ENCODE results near the gene SHC1.

SHC1 gene

DNA sequence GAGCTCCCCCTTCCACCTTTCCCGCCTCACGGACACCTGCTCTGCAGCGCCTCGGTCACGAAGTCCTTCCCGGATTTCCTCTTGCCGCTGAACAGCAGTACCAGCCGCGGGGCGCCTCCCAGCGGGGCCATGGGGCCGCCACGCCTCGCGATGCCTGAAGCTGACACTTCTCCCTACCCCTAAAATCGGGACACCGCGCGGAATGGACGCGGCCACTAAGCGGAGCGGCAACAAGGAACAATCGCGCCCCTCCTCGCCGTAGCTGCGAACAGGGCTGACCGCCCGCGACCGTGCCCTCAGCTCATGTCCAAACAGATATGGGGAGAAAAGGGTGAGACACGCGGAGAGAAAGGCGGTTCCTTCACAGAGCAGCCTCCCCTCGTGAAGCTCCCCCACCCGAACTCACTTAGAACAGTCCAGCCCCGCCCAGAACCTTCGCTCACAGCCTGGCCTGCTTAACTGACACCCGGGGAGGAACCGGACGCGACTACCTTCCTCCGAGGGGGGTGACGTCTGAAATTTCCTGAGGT is 33.9 kb downstream of the SHC1 start, which contains the start of gene PMVK:
Gene PMVK (minus strand): TSS at position 165 of the 530 bp plus-strand sequence. CDS start 34 bp downstream, at position 131.
- FAIRE-seq (peak; percentile 91), DNase-seq (ENCODE audit: insufficient read length) (peak; percentile 89)
- TF ChIP-seq TAF1 (IDR thresholded peaks at IDR 0.05; ENCODE audit: borderline replicate concordance, low read depth, low read length) = peak; percentile 52; the same call in 1 of the 2 replicates
- peak; percentile 91 for TF ChIP-seq POLR2A (IDR thresholded peaks at IDR 0.05; ENCODE audit: low read depth, low read length)
- TF ChIP-seq POLR2AphosphoS5 (IDR thresholded peaks at IDR 0.05; ENCODE audit: low read depth, low read length) = peak; percentile 79

DNA sequence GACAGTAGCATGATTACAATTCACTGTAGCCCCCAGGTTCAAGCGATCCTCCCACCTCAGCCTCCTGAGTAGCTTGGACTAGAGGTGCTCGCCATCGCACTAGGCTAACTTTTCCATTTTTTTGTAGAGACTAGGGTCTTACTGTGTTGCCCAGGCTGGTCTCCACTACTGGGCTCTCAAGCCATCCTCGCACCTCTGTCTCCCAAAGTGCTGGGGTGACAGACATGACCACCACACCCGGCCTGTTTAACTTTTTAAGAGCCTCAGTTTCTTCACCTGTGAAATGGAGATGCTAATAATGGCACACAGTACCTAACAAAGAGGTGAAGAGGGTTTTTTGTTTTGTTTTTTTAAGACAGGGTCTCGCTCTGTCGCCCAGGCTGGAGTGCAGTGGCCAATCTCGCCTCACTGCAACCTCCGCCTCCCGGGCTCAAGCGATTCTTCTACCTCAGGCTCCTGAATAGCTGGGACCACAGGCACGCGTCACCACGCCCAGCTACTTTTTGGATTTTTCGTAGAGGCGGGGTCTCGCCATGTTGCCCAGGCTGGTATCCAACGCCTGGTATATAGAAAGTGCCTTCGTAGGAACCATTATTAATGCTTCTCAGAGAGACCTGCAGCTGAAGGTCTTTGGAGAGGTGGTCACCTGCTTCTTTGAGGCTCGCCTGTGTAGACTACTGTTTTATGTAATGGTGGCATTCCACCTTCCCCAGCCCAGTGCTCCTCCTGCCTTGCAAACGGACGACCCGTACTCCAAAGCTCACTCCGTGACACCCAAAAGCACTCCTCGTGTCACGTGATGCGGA is 34.6 kb downstream of the SHC1 start:
- FAIRE-seq (no peak), DNase-seq (ENCODE audit: insufficient read length) (no peak)
- no peak for TF ChIP-seq TAF1 (IDR thresholded peaks at IDR 0.05; ENCODE audit: borderline replicate concordance, low read depth, low read length)

DNA sequence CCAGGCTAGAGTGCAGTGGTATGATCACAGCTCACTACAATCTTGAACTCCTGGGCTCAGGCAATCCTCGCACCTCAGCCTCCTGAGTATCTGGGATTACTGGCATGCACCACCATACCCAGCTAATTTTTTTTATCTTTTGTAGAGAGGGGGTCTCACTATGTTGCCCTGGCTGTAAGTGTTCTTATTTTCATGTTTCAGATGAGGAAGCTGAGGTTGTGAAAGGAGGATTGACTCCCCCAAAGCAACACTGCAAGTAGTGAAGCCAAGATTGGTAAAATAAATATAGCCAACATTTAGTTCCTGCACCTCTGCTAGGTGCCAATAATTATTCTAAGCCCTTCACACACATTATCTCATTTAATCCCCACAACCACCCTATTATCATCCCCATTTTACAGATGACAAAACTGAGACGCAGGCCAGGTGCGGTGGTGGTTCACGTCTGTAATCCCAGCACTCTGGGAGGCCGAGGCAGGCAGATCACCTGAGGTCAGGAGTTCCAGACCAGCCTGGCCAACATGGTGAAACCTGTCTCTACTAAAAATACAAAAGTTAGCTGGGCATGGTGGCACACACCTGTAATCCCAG is 36.1 kb downstream of the SHC1 start:
- no peak for TF ChIP-seq POLR2AphosphoS5 (IDR thresholded peaks at IDR 0.05; ENCODE audit: low read depth, low read length)
- no peak for TF ChIP-seq TAF1 (IDR thresholded peaks at IDR 0.05; ENCODE audit: borderline replicate concordance, low read depth, low read length)
- TF ChIP-seq POLR2A (IDR thresholded peaks at IDR 0.05; ENCODE audit: low read depth, low read length) = no peak
- DNase-seq (ENCODE audit: insufficient read length) = no peak
- FAIRE-seq = no peak

- TF ChIP-seq POLR2A (IDR thresholded peaks at IDR 0.05; ENCODE audit: low read depth, low read length) (no peak), TAF1 (IDR thresholded peaks at IDR 0.05; ENCODE audit: borderline replicate concordance, low read depth, low read length) (no peak), POLR2AphosphoS5 (IDR thresholded peaks at IDR 0.05; ENCODE audit: low read depth, low read length) (no peak)
- DNase-seq (ENCODE audit: insufficient read length) = no peak
- FAIRE-seq = no peak
Observed at GRCh38 chr1:154931940-154932487, 38.5 kb downstream of the SHC1 start.

GRCh38 chr1:154926201-154926600 is 44.3 kb downstream of the SHC1 start:
- no peak for DNase-seq (ENCODE audit: insufficient read length)
- FAIRE-seq = no peak
- TF ChIP-seq POLR2A (IDR thresholded peaks at IDR 0.05; ENCODE audit: low read depth, low read length) = no peak
- no peak for TF ChIP-seq TAF1 (IDR thresholded peaks at IDR 0.05; ENCODE audit: borderline replicate concordance, low read depth, low read length)

- TF ChIP-seq TAF1 (IDR thresholded peaks at IDR 0.05; ENCODE audit: borderline replicate concordance, low read depth, low read length) (no peak), POLR2AphosphoS5 (IDR thresholded peaks at IDR 0.05; ENCODE audit: low read depth, low read length) (no peak), POLR2A (IDR thresholded peaks at IDR 0.05; ENCODE audit: low read depth, low read length) (no peak)
- no peak for DNase-seq (ENCODE audit: insufficient read length)
- no peak for FAIRE-seq
Observed at GRCh38 chr1:154925335-154926170, 45.0 kb downstream of the SHC1 start.

DNA sequence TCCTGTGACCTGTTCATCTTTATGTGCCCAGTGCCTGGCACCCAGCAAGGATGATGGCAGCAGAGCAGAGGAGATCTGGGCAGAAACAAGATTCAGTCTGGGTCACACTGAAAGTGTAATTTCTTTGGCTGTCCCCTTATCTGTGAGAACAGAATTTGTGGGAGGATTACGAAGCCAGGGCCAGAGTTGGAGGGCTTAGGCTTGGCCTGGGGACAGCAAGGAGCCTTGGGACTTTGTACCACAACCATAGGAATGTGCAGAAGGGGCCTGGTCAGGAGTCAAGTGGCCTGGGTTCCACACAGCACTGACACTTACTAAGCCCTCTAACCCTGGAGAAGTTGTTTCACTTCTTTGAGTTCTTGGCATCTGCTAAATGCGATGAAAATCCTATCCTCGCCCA is 46.9 kb downstream of the SHC1 start:
- FAIRE-seq = no peak
- no peak for TF ChIP-seq TAF1 (IDR thresholded peaks at IDR 0.05; ENCODE audit: borderline replicate concordance, low read depth, low read length)
- TF ChIP-seq POLR2AphosphoS5 (IDR thresholded peaks at IDR 0.05; ENCODE audit: low read depth, low read length) = no peak
- TF ChIP-seq POLR2A (IDR thresholded peaks at IDR 0.05; ENCODE audit: low read depth, low read length) = no peak
- DNase-seq (ENCODE audit: insufficient read length) = no peak

GRCh38 chr1:154913273-154913672 is 57.3 kb downstream of the SHC1 start:
- FAIRE-seq (no peak), DNase-seq (ENCODE audit: insufficient read length) (no peak)
- TF ChIP-seq POLR2A (IDR thresholded peaks at IDR 0.05; ENCODE audit: low read depth, low read length) (no peak), POLR2AphosphoS5 (IDR thresholded peaks at IDR 0.05; ENCODE audit: low read depth, low read length) (no peak), TAF1 (IDR thresholded peaks at IDR 0.05; ENCODE audit: borderline replicate concordance, low read depth, low read length) (no peak)

DNA sequence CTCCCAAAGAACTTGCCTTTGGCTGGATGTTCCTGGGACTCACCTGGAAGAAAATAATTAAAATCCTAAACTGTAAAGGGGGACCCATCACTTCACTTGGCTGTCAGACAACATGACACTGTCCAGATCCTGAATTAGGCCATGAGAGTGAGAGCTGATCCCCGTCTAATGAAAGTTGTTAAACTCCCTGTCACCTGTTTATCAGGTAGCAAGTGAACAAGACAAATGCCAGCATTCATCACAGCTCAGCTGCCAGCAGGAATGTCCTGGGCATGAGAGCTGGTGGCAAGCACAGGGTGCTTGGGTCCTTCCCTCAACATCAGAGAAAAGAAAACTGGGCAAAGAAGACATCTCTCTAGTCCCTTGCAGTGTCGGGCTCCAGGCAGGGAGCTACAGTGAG is 57.8 kb downstream of the SHC1 start:
- FAIRE-seq = no peak
- no peak for DNase-seq (ENCODE audit: insufficient read length)
- TF ChIP-seq TAF1 (IDR thresholded peaks at IDR 0.05; ENCODE audit: borderline replicate concordance, low read depth, low read length) = no peak
- no peak for TF ChIP-seq POLR2A (IDR thresholded peaks at IDR 0.05; ENCODE audit: low read depth, low read length)
- TF ChIP-seq POLR2AphosphoS5 (IDR thresholded peaks at IDR 0.05; ENCODE audit: low read depth, low read length) = no peak
